Activated T-helper 1 cell treated with anti-CD3 and anti-CD28 coated beads, Interleukin-12 subunit alpha, Interleukin-12 subunit beta, Interleukin-2, Interleukin-4 antibody, amounts not matched to agents 30 ng/mL and 10 ng/mL and 1 ng/mL, durations not matched to agents 14 hours and 24 hours and 36 hours (primary cell): ENCODE data around the gene ABO. TPM values are rescaled to one million over a fixed set of nuclear protein-coding genes. Genes with fewer than 3 reads are reported as not detected.
"Not testable (repeated sequence)": the region's sequence is repeated elsewhere in the genome, so short reads cannot be mapped to it uniquely, and the experiment has no call there.

Experiments
- DNase-seq: peaks from one replicate; pipeline ENCODE4 v3.0.0; 2021; ENCODE audit warnings: low spot score
- H3K27ac Mint-ChIP-seq: one replicate; pipeline ENCODE4 v1.8.0; 2021; ENCODE audit warnings: mild to moderate bottlenecking, mixed read lengths
- H3K27me3 Mint-ChIP-seq: one replicate; pipeline ENCODE4 v1.8.0; 2022; ENCODE audit warnings: mild to moderate bottlenecking, moderate library complexity, mixed read lengths; ENCODE audit not compliant: insufficient read depth
- H3K36me3 Mint-ChIP-seq: one replicate; pipeline ENCODE4 v1.8.0; 2021; ENCODE audit warnings: low read depth, mixed read lengths
- H3K4me1 Mint-ChIP-seq: one replicate; pipeline ENCODE4 v1.8.0; 2021; ENCODE audit warnings: low read depth, mixed read lengths
- H3K4me3 Mint-ChIP-seq: one replicate; pipeline ENCODE4 v1.8.0; 2021; ENCODE audit warnings: mild to moderate bottlenecking, moderate library complexity, mixed read lengths
- H3K9me3 Mint-ChIP-seq: one replicate; pipeline ENCODE4 v1.8.0; 2021; ENCODE audit warnings: mixed read lengths
- intact Hi-C: fragments of 100-400 bp; cut with micrococcal nuclease; formaldehyde crosslinking; loops from one replicate; pipeline ENCODE4 v1.15.1; 2024
- total RNA-seq: library from RNA; stranded (reverse); gene quantifications from 2 replicates; pipeline ENCODE4 v1.2.3, GENCODE V29; 2022

The ABO gene
- total RNA-seq, 1 donor from 2014 or later, result 0.60 TPM

DNA sequence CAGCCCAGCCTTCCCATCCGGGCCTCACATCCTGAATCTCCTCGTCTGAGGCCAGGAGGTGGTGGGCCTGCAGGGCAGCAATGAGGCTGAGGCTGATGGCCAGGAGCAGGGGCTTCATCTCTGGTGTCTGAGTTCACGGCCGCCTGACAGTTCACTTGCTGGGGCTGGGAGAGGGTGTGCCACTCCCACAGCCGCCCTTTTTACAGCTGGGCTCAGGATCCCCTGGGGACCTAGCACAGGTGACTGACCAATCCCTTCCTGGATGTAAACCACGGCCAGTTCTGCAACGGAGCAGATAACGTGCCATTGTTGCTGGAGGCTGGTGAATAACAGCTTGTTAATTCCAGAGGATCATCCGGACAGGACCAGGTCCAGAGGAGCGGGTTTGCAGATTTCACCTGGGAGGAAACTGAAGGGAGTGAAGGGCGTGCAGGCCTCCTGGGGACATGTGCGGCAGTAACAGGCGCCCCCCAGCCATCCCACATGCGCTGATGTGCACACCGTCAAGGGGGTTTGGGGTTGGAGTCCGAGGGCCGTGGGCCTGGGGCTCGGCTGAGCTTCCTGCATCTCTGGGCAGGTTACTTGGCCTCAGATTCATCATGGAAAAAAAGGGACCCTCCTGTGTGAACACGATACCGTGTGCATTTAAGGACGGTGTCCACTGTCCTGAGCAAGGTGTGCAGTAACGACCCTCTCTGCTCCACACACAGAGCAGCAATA, 46.4 kb downstream of the ABO start:
- intact Hi-C loops, H3K27ac Mint-ChIP-seq, H3K27me3 Mint-ChIP-seq, DNase-seq, H3K4me1 Mint-ChIP-seq, H3K9me3 Mint-ChIP-seq, H3K36me3 Mint-ChIP-seq, H3K4me3 Mint-ChIP-seq: not testable (repeated sequence)

DNA sequence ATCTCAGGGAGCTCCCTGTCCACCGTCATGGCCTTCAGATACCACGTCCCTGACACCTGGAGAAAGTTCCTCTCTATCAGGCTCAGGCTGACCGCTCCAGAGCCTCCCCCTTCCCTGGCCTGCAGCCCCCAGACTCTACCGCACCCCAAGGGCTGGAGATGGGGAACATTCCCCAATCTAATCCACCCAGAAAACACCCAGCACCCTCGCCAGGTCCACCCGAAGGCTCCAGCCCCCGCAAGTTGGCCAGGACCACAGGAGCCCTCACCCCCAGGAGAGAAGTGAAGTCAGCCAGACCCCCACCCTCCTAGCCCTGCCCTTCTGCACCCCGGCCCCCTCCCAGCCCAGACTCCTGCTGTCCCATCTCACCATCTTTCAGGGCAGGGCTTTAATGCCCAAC, 47.0 kb downstream of the ABO start:
- H3K4me1 Mint-ChIP-seq, H3K36me3 Mint-ChIP-seq, DNase-seq, H3K27ac Mint-ChIP-seq, H3K9me3 Mint-ChIP-seq, intact Hi-C loops, H3K4me3 Mint-ChIP-seq, H3K27me3 Mint-ChIP-seq: not testable (repeated sequence)

DNA sequence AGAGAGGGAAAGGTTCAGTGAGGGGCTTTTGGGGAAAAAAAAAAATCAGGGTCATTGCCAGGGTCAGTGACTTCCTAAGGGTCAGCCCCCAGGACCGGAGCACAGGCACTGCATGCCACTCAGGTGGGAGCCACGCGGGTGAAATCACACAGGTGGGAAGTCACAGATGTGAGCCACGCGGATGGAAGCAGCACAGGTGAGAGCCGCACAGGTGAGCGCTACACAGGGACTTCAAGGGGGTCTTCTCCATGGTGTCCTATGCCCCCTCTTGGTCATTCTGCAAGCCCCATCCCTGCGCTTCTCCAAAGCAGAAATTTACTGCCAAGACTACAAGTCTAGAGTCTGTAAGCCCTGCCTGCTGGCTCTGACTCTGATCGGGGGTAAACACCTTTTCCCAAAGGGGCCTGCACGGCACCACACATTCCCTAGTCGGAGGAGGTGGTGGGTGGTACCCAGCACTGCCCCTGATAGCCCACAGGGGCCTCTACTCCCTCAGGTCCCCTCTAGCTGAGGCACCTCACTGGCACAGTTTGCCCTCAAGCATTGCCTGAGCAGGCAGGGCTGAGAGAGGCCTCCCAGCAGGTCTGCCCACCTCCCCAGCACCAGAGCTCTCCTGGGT, 47.6 kb downstream of the ABO start:
- H3K36me3 Mint-ChIP-seq, result no peaks in the 10 kb centered on the region
- no peak for DNase-seq
- no peaks in the 10 kb centered on the region for H3K4me1 Mint-ChIP-seq
- intact Hi-C loops, result no loop called here
- no peaks in the 10 kb centered on the region for H3K9me3 Mint-ChIP-seq
- no peak overlapping the region for H3K27ac Mint-ChIP-seq
- peaks cover 8% of the 10 kb centered on the region for H3K27me3 Mint-ChIP-seq
- no peak overlapping the region for H3K4me3 Mint-ChIP-seq

DNA sequence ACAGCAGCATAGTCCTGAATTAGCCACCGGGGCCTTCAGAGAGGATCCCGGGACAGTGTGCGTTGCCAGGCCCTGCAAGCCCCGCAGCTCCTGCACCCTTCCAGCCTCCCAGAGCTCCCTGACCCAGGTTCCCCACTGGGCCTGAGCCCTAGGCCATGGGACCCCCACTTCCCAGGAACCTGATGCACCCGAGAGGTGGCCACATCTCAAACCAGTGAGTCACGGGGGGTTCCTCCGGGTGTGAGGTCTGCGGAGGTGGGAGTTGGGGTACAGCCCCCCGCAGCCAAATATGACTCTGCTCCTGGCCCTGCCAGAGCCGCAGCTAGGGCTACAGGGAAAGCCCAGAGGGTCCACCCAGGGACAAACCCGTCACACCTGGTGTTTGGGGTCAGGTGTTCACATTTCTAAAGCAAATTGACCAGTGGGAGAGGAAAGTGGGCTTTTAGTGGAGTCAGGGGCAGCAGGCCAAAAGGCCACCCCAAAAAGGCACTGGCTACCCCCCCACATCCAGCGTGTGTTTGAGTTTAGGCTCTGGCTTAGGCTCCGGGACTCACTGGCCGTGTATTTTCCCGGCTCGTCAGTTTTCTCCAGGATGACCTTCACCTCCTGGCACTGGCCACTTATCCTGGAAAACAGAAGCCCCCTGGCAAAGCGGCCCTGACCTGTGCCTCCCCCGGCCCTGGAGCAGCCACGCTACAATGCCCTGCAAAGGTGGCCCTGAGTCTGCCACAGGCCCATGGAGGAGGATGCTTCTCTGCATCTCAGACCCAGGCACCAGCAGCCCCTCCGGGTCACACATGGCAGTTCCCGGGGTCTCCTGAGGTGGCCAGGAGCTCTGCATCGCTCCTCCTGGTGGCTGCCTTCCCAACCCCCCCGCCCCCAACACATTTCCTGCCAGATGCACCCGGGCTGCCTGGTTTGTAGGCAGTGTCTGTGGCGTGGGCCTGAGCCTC, 48.5 kb downstream of the ABO start:
- no peaks in the 10 kb centered on the region for H3K9me3 Mint-ChIP-seq
- H3K4me1 Mint-ChIP-seq, result no peaks in the 10 kb centered on the region
- intact Hi-C loops, result no loop called here
- no peak overlapping the region for H3K27ac Mint-ChIP-seq
- no peak for DNase-seq
- H3K4me3 Mint-ChIP-seq, result no peak overlapping the region
- no peaks in the 10 kb centered on the region for H3K36me3 Mint-ChIP-seq
- H3K27me3 Mint-ChIP-seq, result peaks cover 7% of the 10 kb centered on the region

- no peak for DNase-seq
- H3K4me1 Mint-ChIP-seq, result no peaks in the 10 kb centered on the region
- no peak overlapping the region for H3K27ac Mint-ChIP-seq
- peaks cover 6% of the 10 kb centered on the region for H3K27me3 Mint-ChIP-seq
- intact Hi-C loops, result no loop called here
- H3K36me3 Mint-ChIP-seq, result no peaks in the 10 kb centered on the region
- no peak overlapping the region for H3K4me3 Mint-ChIP-seq
- no peaks in the 10 kb centered on the region for H3K9me3 Mint-ChIP-seq
Measured at GRCh38 chr9:133225171-133226011, 49.6 kb downstream of the ABO start.

GRCh38 chr9:133224762-133225161, 50.2 kb downstream of the ABO start:
- H3K4me3 Mint-ChIP-seq, result no peak overlapping the region
- no peak overlapping the region for H3K27ac Mint-ChIP-seq
- no peaks in the 10 kb centered on the region for H3K36me3 Mint-ChIP-seq
- H3K9me3 Mint-ChIP-seq, result no peaks in the 10 kb centered on the region
- H3K4me1 Mint-ChIP-seq, result no peaks in the 10 kb centered on the region
- no peak for DNase-seq
- peaks cover 6% of the 10 kb centered on the region for H3K27me3 Mint-ChIP-seq
- intact Hi-C loops, result no loop called here

DNA sequence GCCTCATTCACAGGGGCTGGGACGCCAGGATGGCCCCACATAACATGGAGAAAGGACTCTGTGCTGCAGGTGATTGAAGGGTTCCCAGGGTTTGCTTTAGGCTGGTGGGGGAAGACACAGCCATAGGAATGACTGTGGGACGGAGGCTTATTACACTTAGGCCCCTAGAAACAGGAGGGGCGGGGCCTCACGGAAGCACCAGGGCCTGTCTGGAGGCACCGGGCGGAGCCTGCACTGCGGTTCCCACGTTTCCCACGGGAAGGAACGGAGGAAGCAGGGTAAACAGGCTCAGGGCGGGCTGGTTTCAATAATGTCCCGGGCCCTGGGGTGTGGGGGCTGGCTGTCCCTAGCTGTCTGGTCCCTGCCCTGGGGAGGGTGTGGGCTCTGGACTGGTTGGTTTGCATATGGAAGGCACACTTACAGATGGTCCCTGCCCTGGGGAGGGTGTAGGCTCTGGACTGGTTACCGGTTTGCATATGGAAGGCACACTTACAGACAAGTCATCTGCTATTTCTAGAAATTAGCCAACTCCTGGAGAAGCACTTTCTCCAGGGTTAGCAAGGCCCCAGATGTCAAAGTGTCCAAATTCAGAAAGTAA, 51.7 kb downstream of the ABO start:
- DNase-seq, H3K4me1 Mint-ChIP-seq, H3K9me3 Mint-ChIP-seq, intact Hi-C loops, H3K36me3 Mint-ChIP-seq, H3K4me3 Mint-ChIP-seq, H3K27ac Mint-ChIP-seq: not testable (repeated sequence)
- H3K27me3 Mint-ChIP-seq, result peaks cover 11% of the 10 kb centered on the region

DNA sequence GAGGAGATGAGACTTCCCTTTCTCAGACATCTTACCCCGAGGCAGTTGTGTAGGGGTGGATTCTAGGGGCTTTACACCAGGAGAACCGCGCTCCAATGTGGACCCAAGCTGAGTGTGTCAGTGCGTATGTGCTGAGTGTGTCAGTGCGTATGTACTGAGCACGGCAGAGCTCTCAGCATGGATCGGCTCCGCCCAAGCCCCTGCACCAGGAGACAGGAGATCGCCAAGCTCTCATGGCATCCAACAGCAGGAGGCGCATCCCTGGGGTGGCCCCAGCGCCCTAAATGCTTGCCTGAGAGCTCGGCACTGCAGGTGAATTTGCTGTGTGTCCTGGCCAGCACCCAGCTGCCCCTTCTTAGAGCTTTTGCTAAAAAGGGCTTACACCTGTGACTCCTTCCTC, 53.0 kb downstream of the ABO start:
- H3K36me3 Mint-ChIP-seq, H3K9me3 Mint-ChIP-seq, H3K27ac Mint-ChIP-seq, H3K4me3 Mint-ChIP-seq, H3K4me1 Mint-ChIP-seq, DNase-seq, intact Hi-C loops: not testable (repeated sequence)
- peaks cover 15% of the 10 kb centered on the region for H3K27me3 Mint-ChIP-seq

DNA sequence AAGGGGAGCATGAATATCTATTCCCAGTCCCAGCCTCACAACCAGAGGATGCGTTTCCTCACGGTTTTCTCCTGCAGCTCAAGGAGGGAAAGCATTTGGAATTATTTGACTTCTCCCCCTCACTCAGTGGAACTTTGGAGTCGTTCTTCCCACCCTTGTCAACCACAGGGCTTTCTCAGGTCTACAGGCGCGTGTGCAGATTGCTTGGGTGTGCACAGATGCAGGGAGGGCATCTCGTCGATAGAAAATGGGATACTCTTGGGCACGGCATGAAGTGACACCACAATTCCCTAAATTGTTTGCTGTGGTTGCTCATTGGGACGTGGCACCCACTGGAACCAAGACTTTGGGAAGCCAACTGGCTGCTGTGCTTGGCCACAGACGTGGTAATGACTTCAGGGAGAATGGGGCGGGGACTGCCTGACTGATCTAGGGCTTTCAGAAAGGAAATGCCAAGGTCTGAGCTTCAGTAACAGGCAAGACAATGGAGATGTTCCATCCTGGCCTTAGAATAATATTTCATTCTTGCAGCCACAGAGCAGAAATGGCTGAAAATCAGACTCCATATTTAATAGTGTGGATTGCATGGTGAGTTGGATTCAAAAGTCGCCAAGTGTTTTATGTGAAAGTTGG, 53.7 kb downstream of the ABO start:
- intact Hi-C loops, result no loop called here
- Mint-ChIP-seq H3K27ac (no peak overlapping the region), H3K9me3 (no peaks in the 10 kb centered on the region), H3K27me3 (peaks cover 21% of the 10 kb centered on the region), H3K36me3 (no peaks in the 10 kb centered on the region), H3K4me1 (no peaks in the 10 kb centered on the region), H3K4me3 (no peak overlapping the region)
- DNase-seq, result no peak

GRCh38 chr9:133218049-133218975, 56.7 kb downstream of the ABO start:
- not testable (repeated sequence) for H3K36me3 Mint-ChIP-seq, H3K4me3 Mint-ChIP-seq

DNA sequence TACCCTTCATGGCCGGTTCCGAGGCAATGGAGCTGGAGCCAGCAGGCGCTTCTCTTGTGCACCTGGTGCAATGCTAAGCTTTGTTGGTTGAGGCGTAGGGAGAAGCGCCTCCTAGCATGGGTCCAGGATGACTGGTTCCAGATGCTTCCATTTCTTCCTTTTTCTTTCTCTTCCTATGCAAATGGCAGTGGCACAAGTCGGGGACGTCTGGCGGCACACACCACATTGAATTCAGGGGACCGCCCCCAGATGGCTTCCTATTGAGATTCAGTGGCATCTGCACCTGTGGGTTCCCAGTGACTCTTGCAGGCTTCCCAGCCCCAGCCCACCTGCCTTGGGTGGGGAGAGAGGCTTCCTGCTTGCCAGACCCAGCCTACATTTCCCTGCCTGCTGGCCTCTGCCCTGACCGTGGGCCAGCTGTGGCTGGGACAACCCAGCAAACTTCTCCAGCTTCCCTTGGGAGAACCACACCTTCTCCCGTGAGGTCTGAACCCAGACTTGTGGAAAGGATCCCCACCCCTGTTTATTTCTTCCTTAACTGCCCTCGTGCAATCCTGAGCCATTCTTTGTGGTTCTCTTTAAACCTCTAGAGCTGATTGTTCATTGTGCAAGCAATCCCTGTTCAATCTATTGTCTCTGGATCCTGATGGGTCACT, 57.5 kb downstream of the ABO start:
- H3K9me3 Mint-ChIP-seq, H3K4me3 Mint-ChIP-seq, DNase-seq, H3K4me1 Mint-ChIP-seq, H3K27ac Mint-ChIP-seq, H3K36me3 Mint-ChIP-seq, intact Hi-C loops: not testable (repeated sequence)
- peaks cover 24% of the 10 kb centered on the region for H3K27me3 Mint-ChIP-seq

More at GRCh38 chr9:133218049-133218975, 56.7 kb downstream of the ABO start:
- H3K4me1 Mint-ChIP-seq, H3K27ac Mint-ChIP-seq, H3K9me3 Mint-ChIP-seq, intact Hi-C loops, DNase-seq: not testable (repeated sequence)
- peaks cover 26% of the 10 kb centered on the region for H3K27me3 Mint-ChIP-seq
